HFF-Myc (cell line): ENCODE measurements around the gene SULT1C3.

Experiments used
- DNase-seq: peaks from one replicate; pipeline ENCODE4 v3.0.0-alpha.2; 2011; ENCODE audit warnings: low read depth; ENCODE audit errors: extremely low read depth
- H3K4me3 ChIP-seq: replicated peaks from 2 replicates; pipeline ENCODE4 v1.5.1; 2011; ENCODE audit warnings: low read depth, mild to moderate bottlenecking, control low read depth, low read length
- TF ChIP-seq, protein P1 (sequence below): IDR thresholded peaks from 2 replicates; pipeline ENCODE4 v1.5.1; 2012; ENCODE audit warnings: mild to moderate bottlenecking, low read depth, low read length, control low read depth; ENCODE audit errors: missing control alignments

Gene SULT1C3

DNA sequence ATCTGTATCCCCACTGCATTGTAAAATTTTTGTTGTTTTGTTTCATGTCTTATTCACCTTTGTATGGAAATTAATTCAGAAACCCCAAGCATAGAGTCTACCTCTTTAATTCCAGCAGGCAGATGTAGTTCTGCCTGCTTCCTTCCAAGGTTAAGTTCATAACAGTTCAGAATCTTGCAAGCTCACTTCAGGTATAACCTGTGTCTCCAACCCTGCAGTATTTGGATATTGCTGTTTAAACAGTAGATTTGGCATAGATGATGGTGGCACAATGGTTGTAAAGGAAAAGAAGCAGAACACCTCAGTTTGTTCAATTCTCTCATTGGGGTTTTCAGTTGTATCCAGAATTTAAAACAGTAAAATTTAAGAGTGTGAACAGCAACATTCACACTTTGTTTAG lies 70.1 kb downstream of the SULT1C3 start:
- TF ChIP-seq, protein P1, sequence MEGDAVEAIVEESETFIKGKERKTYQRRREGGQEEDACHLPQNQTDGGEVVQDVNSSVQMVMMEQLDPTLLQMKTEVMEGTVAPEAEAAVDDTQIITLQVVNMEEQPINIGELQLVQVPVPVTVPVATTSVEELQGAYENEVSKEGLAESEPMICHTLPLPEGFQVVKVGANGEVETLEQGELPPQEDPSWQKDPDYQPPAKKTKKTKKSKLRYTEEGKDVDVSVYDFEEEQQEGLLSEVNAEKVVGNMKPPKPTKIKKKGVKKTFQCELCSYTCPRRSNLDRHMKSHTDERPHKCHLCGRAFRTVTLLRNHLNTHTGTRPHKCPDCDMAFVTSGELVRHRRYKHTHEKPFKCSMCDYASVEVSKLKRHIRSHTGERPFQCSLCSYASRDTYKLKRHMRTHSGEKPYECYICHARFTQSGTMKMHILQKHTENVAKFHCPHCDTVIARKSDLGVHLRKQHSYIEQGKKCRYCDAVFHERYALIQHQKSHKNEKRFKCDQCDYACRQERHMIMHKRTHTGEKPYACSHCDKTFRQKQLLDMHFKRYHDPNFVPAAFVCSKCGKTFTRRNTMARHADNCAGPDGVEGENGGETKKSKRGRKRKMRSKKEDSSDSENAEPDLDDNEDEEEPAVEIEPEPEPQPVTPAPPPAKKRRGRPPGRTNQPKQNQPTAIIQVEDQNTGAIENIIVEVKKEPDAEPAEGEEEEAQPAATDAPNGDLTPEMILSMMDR: no peak
- no peak overlapping the region for H3K4me3 ChIP-seq
- DNase-seq: no peak
